ENCODE data around the gene HGF.

DNA sequence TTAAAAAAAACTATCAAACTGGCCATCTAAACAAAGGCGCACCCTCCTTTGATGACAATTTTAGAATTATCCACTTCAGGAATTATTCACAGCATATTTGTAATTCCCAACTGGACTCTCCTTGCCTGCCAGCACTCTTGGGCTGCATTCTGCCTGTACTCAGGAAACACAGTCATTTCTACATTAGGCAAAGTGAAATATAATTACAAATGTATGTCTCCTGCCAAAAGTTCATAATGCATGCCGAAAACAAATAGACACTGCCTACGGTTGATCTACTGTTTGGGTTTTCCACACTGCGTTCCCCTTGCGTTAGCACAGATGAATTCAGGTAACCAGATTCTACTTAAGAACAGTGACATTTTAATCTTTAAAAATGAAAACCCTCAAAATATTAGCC lies 1.9 kb downstream of the HGF start:
- TF ChIP-seq, protein P1, sequence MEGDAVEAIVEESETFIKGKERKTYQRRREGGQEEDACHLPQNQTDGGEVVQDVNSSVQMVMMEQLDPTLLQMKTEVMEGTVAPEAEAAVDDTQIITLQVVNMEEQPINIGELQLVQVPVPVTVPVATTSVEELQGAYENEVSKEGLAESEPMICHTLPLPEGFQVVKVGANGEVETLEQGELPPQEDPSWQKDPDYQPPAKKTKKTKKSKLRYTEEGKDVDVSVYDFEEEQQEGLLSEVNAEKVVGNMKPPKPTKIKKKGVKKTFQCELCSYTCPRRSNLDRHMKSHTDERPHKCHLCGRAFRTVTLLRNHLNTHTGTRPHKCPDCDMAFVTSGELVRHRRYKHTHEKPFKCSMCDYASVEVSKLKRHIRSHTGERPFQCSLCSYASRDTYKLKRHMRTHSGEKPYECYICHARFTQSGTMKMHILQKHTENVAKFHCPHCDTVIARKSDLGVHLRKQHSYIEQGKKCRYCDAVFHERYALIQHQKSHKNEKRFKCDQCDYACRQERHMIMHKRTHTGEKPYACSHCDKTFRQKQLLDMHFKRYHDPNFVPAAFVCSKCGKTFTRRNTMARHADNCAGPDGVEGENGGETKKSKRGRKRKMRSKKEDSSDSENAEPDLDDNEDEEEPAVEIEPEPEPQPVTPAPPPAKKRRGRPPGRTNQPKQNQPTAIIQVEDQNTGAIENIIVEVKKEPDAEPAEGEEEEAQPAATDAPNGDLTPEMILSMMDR (IDR thresholded peaks at IDR 0.05): no peak
- TF ChIP-seq EP300 (IDR thresholded peaks at IDR 0.05; ENCODE audit: borderline replicate concordance in 1 of 2, low read depth in 1 of 2, low read length in 1 of 2) (no peak), POLR2AphosphoS5 (IDR thresholded peaks at IDR 0.05; ENCODE audit: low read depth, low read length) (no peak)

All from SK-N-SH (cell line).